Measurements from ENCODE around the gene UBA5. TPM values are rescaled to one million over a fixed set of nuclear protein-coding genes. Genes with fewer than 3 reads are reported as not detected.

Gene UBA5
- total RNA-seq, 4 donors from 2014 or later = 22.6 to 41.8 (median 27.2) TPM

GRCh38 chr3:132650153-132650552, 10.0 kb upstream of the UBA5 start:
- ATAC-seq (ENCODE audit: low FRiP score) = no peak
- no peak for DNase-seq (ENCODE audit: low spot score)
- TF ChIP-seq CTCF (IDR thresholded peaks at IDR 0.05) = no peak

GRCh38 chr3:132652640-132653270, 7.4 kb upstream of the UBA5 start:
- DNase-seq (ENCODE audit: low spot score) (no peak), ATAC-seq (ENCODE audit: low FRiP score) (no peak)
- TF ChIP-seq CTCF (IDR thresholded peaks at IDR 0.05) = no peak

- no peak for TF ChIP-seq CTCF (IDR thresholded peaks at IDR 0.05)
- DNase-seq (ENCODE audit: low spot score) = no peak
- no peak for ATAC-seq (ENCODE audit: low FRiP score)
These were observed 5.9 kb upstream of the UBA5 start for GRCh38 chr3:132654190-132654589.

- ATAC-seq (ENCODE audit: low FRiP score) = no peak
- DNase-seq (ENCODE audit: low spot score) = no peak
- no peak for TF ChIP-seq CTCF (IDR thresholded peaks at IDR 0.05)
These were observed 5.4 kb upstream of the UBA5 start for GRCh38 chr3:132654721-132655120.

GRCh38 chr3:132655471-132655870, 4.7 kb upstream of the UBA5 start:
- DNase-seq (ENCODE audit: low spot score) = no peak
- no peak for TF ChIP-seq CTCF (IDR thresholded peaks at IDR 0.05)
- ATAC-seq (ENCODE audit: low FRiP score) = no peak

- no peak for TF ChIP-seq CTCF (IDR thresholded peaks at IDR 0.05)
- no peak for DNase-seq (ENCODE audit: low spot score)
- ATAC-seq (ENCODE audit: low FRiP score) = no peak
These were observed 2.0 kb upstream of the UBA5 start for GRCh38 chr3:132657869-132658747.

- no peak for TF ChIP-seq CTCF (IDR thresholded peaks at IDR 0.05)
- ATAC-seq (ENCODE audit: low FRiP score) (no peak), DNase-seq (ENCODE audit: low spot score) (no peak)
These were observed 1.1 kb upstream of the UBA5 start for GRCh38 chr3:132659000-132659364.

Data from omental fat pad (tissue), 4 donors.